OCI-LY3 (cell line): Measurements from ENCODE around the gene ZXDA.

ENCODE experiments used
- H2AFZ ChIP-seq: fragments of 200-600, 300-600 bp; shearing (Covaris generic); 2 replicates; pipeline ENCODE4 v1.6.0; 2014; ENCODE audit warnings: antibody characterized with exemption, low read depth, low read length
- H3K27ac ChIP-seq: fragments of 200-600, 300-600 bp; sonication (generic); 2 replicates; pipeline ENCODE4 v1.5.1; 2014; ENCODE audit warnings: mild to moderate bottlenecking, low read length, moderate library complexity, mixed read lengths
- H3K27me3 ChIP-seq: fragments of 200-600, 300-600 bp; sonication (generic); 2 replicates; pipeline ENCODE4 v1.6.1; 2014; ENCODE audit warnings: low read depth, low read length, mixed read lengths
- H3K36me3 ChIP-seq: fragments of 200-600, 300-600 bp; sonication (generic); replicated peaks from 2 replicates; pipeline ENCODE3; 2014; ENCODE audit warnings: low read depth, low read length, mixed read lengths
- H3K4me1 ChIP-seq: fragments of 300-600, 200-600 bp; sonication (generic); 2 replicates; pipeline ENCODE4 v1.6.1; 2014; ENCODE audit warnings: low read length, mixed read lengths
- H3K4me2 ChIP-seq: fragments of 200-600, 300-600 bp; sonication (generic); 2 replicates; pipeline ENCODE4 v1.6.1; 2014; ENCODE audit warnings: low read length, mixed read lengths
- H3K4me3 ChIP-seq: fragments of 300-600, 200-600 bp; sonication (generic); 2 replicates; pipeline ENCODE4 v1.5.1; 2014; ENCODE audit warnings: antibody characterized with exemption, mild to moderate bottlenecking, low read length, moderate library complexity
- H3K79me2 ChIP-seq: fragments of 300-600, 200-600 bp; shearing (Covaris generic); 2 replicates; pipeline ENCODE4 v1.6.1; 2014; ENCODE audit warnings: mild to moderate bottlenecking, low read length, mixed read lengths
- H3K9ac ChIP-seq: fragments of 300-600, 200-600 bp; shearing (Covaris generic); 2 replicates; pipeline ENCODE4 v1.6.0; 2014; ENCODE audit warnings: mild to moderate bottlenecking, low read length, moderate library complexity
- H3K9me3 ChIP-seq: fragments of 200-600, 300-600 bp; shearing (Covaris generic); 2 replicates; pipeline ENCODE4 v1.6.1; 2014; ENCODE audit warnings: low read length, mixed read lengths; ENCODE audit not compliant: insufficient read depth
- H4K20me1 ChIP-seq: fragments of 200-600, 300-600 bp; sonication (generic); 2 replicates; pipeline ENCODE4 v1.6.1; 2016; ENCODE audit warnings: low read length, mixed read lengths; ENCODE audit not compliant: insufficient read depth
- CTCF ChIP-seq: fragments of 200-600, 300-600 bp; sonication (generic); IDR thresholded peaks from 2 replicates; pipeline ENCODE4 v1.5.1; 2014; ENCODE audit warnings: antibody characterized with exemption, low read length, low read depth
- EZH2phosphoT487 ChIP-seq: fragments of 200-600 bp; shearing (Covaris generic); IDR thresholded peaks from 2 replicates; pipeline ENCODE4 v1.6.1; 2018; ENCODE audit warnings: antibody characterized with exemption, mixed run types, low read depth

The ZXDA gene

DNA sequence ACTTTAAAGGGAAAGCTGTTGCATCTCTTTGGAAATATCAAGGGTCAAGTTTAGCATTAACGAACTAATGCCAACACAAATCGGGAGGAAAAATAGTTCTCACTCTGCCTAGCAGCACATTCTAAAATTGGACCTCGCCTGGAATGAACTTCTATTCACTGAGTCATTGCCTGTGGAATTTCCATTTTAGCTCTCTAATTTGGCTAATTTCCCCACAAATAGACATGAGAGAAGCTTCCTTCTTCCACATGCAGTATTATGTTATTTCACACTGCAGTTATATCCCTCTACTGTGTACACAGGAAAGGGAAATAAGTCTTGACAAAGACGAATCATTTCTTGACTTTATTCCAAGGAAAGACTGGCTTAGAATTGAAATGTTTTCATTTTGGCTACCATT is 9.3 kb downstream of the ZXDA start:
- no peak for TF ChIP-seq CTCF
- no peak for TF ChIP-seq EZH2phosphoT487
- Histone ChIP-seq H3K9me3 (no peaks in the 10 kb centered on the region), H3K27ac (no peak overlapping the region)

GRCh38 chrX:57899906-57900305 is 10.4 kb downstream of the ZXDA start:
- Histone ChIP-seq H3K27ac (no peak overlapping the region), H3K4me3 (no peak overlapping the region), H3K9me3 (no peaks in the 10 kb centered on the region), H3K4me2 (no peak overlapping the region), H3K36me3 (no peaks in the 10 kb centered on the region), H2AFZ (no peak overlapping the region), H4K20me1 (no peaks in the 10 kb centered on the region), H3K27me3 (no peaks in the 10 kb centered on the region), H3K79me2 (0 out of 2 replicates have a peak, but pooled peaks cover 2% of the 10 kb centered on the region), H3K9ac (no peak overlapping the region), H3K4me1 (peaks cover 4% of the 10 kb centered on the region; the same call in 1 of the 2 replicates)
- TF ChIP-seq CTCF: no peak
- no peak for TF ChIP-seq EZH2phosphoT487

More for the DNA sequence above, 9.3 kb downstream of the ZXDA start:
- Histone ChIP-seq H3K4me2 (no peak overlapping the region), H3K9ac (no peak overlapping the region), H3K36me3 (peaks cover 4% of the 10 kb centered on the region), H2AFZ (no peak overlapping the region), H3K4me1 (peaks cover 4% of the 10 kb centered on the region; the same call in 1 of the 2 replicates), H3K79me2 (peaks cover 10% of the 10 kb centered on the region; the same call in 1 of the 2 replicates), H4K20me1 (no peaks in the 10 kb centered on the region), H3K27me3 (no peaks in the 10 kb centered on the region), H3K4me3 (no peak overlapping the region)

GRCh38 chrX:57899064-57899463 is 11.2 kb downstream of the ZXDA start:
- no peak overlapping the region for H3K4me3 ChIP-seq
- no peaks in the 10 kb centered on the region for H4K20me1 ChIP-seq
- H3K27me3 ChIP-seq: no peaks in the 10 kb centered on the region
- H2AFZ ChIP-seq: no peak overlapping the region
- H3K36me3 ChIP-seq: no peaks in the 10 kb centered on the region
- H3K27ac ChIP-seq: no peak overlapping the region
- peaks cover 4% of the 10 kb centered on the region; the same call in 1 of the 2 replicates for H3K4me1 ChIP-seq
- TF ChIP-seq EZH2phosphoT487 (no peak), CTCF (no peak)
- H3K9me3 ChIP-seq: no peaks in the 10 kb centered on the region
- no peak overlapping the region for H3K4me2 ChIP-seq
- no peak overlapping the region for H3K9ac ChIP-seq
- H3K79me2 ChIP-seq: no peaks in the 10 kb centered on the region

DNA sequence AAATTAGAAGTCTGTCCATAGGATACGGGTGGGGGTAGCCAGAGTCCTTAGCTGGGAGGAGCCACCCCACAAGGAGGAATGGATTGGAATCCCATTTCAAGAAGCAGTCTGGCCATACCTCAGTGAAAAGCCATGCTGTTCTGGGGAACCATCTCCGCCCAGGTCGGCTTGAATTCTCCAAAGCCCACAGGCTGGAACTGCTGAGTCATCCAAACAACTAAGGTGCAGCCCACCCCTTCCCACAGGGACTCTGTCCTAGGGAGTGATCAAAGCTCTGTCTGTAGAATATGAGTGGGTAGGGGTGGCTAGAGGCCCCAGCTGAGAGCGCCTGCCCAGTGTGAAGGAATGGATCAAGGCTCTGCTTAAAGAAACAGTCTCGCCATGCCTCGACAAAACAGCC is 38.8 kb downstream of the ZXDA start:
- Histone ChIP-seq H3K4me3 (no peak overlapping the region), H2AFZ (no peak overlapping the region), H3K27me3 (no peaks in the 10 kb centered on the region), H3K4me1 (no peaks in the 10 kb centered on the region), H3K4me2 (no peak overlapping the region), H3K27ac (no peak overlapping the region), H3K9me3 (no peaks in the 10 kb centered on the region), H4K20me1 (no peaks in the 10 kb centered on the region), H3K79me2 (no peaks in the 10 kb centered on the region), H3K36me3 (no peaks in the 10 kb centered on the region), H3K9ac (no peak overlapping the region)
- TF ChIP-seq EZH2phosphoT487 (no peak), CTCF (no peak)
